Activated CD8-positive, alpha-beta memory T cell treated with anti-CD3 and anti-CD28 coated beads, Interleukin-2, amount 50 U/mL, for 24 hours (primary cell): Measurements from ENCODE around the gene SNX15.
A peak's percentile ranks its signal among the peaks of the same experiment; 100 is the strongest.

Source experiments
- DNase-seq: peaks from one replicate; pipeline ENCODE4 v3.0.0-alpha.2; 2020; ENCODE audit errors: extremely low read depth

Gene SNX15

GRCh38 chr11:65057526-65057925, 30.3 kb downstream of the SNX15 start:
- no peak for DNase-seq

DNA sequence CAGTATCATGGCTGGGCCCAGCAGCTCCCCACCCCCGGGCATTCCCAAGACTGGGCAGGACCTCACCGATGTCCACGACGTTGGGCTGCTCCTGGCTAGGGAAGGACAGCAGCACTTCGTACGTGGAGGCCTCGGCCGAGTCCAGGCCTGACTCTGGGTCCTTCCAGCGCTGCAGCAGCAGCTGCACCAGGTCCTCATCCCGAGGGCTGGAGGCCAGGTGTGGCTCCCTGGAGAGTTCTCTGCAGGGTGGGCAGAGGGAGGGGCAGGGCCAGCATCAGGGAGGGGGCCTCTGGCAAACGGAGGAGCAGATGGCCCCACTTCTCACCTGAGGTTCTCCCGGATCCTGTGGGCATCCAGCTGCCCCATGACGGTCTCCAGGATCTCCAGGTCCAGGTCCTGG, 30.8 kb downstream of the SNX15 start:
- no peak for DNase-seq

DNA sequence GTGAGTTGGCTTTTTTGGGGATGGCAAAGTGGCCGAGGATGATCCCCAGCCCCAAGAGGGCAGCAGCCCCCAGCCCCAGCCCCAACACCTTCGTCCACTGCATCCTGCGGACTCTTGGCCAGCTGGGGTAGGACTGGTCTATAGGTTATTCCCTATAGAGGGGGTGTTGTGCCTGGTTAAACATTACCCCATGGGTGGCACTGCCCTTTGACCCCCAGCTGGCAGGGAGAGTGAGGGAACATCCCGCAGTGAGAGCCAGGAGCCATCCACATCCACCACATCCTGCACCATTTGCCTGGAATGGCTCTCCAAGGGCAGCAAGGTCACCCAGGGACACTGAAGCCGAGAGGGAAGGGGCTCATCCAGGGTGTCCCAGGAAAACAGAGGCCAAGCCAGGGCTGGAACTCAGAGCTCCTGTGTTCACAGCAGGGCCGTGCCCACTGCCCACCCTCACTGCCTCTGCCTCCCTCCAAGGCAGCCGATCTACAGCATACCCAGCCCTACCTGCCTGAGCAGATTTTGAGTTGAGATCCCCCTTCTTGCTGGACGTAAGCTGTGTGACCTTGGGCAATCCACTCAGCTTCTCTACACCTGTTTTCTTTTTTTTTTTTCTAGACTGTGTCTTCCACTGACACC, 31.3 kb downstream of the SNX15 start, which contains the start of gene NAALADL1:
NAALADL1 (minus strand) TSS at position 135 of the 636 bp plus-strand sequence; CDS start at position 103, 32 bp downstream.
- DNase-seq = no peak

DNA sequence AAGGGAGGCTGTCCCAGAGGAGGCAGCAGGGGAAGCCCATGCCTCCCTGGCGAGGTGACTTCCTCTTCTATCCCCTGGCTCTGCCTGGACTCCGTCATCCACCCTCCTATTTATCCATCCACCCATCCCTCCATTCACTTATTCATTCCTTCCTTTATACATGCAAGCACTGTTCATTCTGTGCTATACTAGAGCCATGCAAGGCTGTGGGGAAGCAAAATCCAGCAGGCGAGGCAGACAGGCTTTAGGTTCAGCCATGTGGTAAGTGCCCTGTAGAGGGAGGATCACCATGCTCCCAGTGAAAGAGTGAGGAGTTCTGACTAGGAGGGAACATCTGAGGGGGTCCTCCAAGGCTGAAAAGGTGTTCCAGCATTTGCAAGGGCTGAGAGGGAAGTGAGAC, 32.3 kb downstream of the SNX15 start:
- DNase-seq = no peak

GRCh38 chr11:65059959-65060824, 33.0 kb downstream of the SNX15 start:
- no peak for DNase-seq

GRCh38 chr11:65060913-65061408, 33.7 kb downstream of the SNX15 start:
- DNase-seq = no peak

DNA sequence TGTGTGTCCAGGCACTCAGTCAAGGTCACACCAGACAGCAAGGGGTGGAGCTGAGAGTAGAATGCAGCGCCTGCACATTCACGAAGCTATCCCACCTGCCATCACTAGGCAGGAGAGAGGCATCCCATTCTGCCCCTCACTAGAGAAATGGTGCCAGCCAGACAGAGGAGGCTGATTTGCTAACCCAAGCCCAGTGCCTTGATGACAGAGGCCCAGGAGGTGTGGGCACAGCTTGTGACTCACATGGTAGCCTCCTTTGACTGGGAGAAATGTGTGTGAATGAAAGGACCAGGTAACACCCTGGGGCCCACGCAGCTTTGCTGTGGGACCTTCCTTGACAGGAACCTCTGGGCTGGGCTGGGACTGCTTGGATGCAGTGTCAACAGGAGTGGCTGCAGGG, 36.3 kb downstream of the SNX15 start:
- no peak for DNase-seq

GRCh38 chr11:65064847-65065240, 37.6 kb downstream of the SNX15 start:
- DNase-seq = no peak

DNA sequence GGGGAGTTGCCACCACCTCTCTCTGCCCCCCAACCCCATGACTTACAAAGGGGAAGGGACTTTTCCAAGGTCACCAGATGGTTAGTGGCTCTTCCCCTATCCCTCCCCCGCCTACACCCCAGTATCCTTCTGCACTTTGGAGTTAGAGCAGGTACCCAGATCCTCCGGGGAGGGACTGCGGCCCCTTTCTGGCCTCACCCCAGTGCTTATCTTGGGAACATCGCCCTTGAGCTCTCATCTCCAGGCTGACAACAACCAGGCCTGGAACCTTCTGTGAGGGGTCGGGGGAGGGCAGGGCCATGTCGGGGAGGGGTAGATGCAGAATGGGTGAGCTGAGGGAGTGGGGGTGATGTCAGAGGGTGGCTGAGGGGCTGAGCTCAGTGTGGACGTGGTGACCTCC, 38.6 kb downstream of the SNX15 start:
- no peak for DNase-seq

DNA sequence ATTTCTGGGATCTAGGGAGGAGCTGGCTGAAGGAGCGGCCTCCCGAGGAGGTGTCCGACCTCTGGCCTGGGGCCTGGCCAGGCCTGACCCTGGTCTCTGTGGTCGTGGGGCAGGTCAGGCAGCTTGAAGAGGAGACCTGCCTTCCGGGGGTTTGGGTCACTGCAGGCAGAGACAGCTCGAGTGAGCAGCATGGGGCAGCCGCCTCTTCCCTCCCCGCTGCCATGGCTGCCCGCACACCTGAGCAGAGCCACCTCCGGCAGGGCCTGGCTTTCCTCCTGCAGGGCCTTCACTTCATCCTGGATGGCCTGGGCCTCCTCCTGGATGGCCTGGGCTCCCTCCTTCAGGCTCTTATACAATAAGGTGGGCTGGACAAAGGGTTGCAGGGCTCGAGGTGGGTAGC, 39.1 kb downstream of the SNX15 start:
- no peak for DNase-seq

GRCh38 chr11:65066805-65067291, 39.6 kb downstream of the SNX15 start:
- no peak for DNase-seq

DNA sequence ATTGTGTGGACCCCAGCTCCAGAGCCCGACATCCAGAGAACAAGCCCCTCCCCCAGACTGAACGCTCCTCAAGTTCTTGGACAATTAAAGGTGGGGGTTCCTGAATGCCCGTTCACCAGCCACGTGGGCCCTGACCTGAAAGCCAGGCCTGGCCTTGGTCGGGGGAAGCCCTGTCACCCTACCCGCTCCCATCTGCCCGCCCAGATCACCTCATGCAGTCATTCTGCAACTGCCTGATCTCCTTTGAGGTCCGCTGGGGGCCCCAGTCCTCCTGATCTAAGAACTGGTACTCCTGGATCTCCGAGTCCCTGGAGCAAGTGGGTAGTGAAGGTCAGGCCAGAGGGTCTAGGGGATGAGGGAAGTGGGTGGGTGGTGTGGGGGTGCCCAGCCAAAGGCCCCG, 40.2 kb downstream of the SNX15 start:
- DNase-seq = no peak

DNA sequence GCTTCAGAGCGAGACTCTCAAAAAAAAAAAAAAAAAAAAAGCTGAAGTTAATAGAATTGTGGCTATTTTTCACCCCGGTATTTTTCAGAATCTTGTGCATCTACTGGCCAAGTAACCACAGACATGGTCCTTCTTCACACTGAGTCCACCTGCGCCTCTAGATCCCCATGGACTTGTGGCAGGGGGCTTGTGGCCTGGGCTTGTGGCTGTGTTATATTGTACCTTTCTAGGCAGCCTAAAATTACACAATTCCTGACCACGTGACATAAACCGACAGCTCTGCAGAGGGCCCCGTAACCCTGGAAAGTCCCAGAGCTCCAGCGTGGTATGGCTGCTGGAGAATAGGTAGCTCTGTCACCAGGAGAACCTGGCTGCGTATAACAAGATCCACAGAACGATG, 42.0 kb downstream of the SNX15 start:
- no peak for DNase-seq

- DNase-seq = no peak
These were observed 44.8 kb downstream of the SNX15 start for GRCh38 chr11:65071907-65072630.

GRCh38 chr11:65072631-65072966, 45.4 kb downstream of the SNX15 start:
- DNase-seq = no peak

DNA sequence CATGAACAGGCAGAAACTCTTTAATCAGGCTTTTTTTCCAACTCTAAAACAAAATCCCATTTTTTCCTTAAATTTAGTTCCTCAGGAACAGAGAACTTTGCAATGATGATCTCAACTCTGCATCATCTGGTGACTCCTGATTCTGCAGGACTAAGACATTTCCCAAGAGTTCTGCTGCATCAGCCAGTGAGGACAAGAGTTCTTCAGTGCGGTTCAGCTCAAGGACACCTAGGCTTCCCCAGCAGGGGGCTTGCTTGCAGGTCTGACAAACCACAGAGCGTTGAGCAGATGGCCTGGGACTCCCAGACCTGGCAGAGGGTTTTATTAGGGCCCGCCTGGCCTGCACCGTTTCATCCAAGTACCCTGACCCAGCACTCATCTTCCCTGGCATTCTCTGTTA, 50.2 kb downstream of the SNX15 start:
- DNase-seq = no peak

- peak; percentile 35 for DNase-seq
These were observed 50.9 kb downstream of the SNX15 start for GRCh38 chr11:65078151-65078550.

GRCh38 chr11:65078786-65079342, 51.6 kb downstream of the SNX15 start:
- no peak for DNase-seq

GRCh38 chr11:65083134-65083833, 56.0 kb downstream of the SNX15 start:
- no peak for DNase-seq

DNA sequence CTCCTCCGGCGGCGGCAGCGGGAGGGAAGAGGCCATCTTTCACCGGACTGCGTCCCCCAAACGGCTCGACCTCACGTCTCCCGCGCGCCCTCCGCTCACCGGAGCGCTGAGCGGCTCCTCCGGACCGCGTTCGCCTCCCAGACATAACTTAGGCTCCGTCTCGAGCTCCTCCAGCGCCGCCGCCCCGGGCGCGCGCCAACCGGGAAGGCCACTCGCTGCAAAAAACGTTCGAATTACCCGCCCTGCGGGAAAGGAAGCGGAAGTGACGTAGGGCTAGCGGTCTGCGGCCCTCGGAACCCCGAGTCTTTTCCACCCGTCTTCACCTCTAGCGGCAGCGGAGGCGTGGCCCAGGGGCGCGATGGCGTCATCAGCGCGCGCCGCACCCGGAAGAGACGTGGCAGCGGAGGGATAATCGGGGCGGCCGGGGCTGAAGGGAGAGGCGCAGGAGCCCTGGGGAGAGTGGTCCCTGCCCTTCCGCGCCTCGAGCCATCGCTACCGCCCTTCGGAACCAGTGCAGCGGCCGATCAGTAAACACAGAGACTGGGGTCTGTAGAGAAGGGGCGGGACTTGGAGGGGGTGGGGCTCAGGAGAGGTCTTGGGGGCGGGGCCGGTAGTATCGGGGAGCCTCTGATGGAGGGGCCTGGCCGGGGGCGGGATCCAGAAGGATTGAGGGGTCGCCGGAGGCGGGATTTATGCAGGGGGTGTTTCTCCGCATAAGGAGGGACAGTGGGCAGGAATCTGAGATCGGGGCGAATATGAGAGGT, 56.8 kb downstream of the SNX15 start, which contains the start of the genes CDCA5 and ZFPL1:
CDCA5 (minus strand) TSS at position 207 of the 764 bp plus-strand sequence; CDS start at position 145, 62 bp downstream.
ZFPL1 (plus strand) TSS at position 389 of the 764 bp plus-strand sequence. CDS start 477 bp downstream, outside the sequence.
- peak; percentile 93 for DNase-seq
